Activated CD4-positive, alpha-beta T cell treated with anti-CD3 and anti-CD28 coated beads for 48 hours (primary cell): Measurements from ENCODE around the gene PPP1R1C.

ENCODE experiments used
- DNase-seq: peaks from one replicate; pipeline ENCODE4 v3.0.0-alpha.2; 2020

The PPP1R1C gene

DNA sequence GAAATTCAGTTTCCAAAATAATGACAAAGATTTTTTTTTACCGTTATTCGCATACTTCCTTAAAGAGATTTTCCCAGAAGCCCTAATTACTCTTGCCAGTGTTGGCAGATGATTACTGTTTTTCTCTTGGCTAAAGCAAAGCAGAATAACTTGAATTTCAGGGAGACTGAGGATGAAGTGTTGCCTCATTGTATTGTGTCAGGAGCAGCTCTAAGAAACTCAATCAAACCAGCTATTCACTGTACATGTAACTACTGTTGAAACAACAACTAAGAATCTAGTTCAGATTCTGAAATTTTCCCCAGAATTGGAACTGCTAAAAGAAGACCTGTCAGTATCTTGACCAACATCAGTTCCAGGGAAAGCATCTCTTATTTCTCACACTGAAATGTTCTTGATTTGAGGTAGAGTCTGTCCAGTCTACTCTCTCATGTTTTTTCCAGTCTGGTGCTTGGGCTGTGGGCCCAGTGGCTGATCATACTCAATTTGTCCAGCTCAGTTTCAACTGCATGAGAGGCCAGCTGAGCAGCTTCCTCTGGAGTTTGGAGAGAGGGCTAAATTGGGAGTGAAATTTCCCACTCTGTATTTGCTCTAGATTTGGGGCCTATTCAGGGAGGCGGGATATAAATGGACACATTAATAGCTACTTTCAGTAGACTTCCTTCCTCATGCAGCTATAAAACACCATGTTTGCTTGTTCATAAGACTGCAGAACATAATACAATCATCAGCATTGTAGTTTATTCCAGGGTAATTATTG lies 78.5 kb downstream of the PPP1R1C start:
- DNase-seq = no peak

DNA sequence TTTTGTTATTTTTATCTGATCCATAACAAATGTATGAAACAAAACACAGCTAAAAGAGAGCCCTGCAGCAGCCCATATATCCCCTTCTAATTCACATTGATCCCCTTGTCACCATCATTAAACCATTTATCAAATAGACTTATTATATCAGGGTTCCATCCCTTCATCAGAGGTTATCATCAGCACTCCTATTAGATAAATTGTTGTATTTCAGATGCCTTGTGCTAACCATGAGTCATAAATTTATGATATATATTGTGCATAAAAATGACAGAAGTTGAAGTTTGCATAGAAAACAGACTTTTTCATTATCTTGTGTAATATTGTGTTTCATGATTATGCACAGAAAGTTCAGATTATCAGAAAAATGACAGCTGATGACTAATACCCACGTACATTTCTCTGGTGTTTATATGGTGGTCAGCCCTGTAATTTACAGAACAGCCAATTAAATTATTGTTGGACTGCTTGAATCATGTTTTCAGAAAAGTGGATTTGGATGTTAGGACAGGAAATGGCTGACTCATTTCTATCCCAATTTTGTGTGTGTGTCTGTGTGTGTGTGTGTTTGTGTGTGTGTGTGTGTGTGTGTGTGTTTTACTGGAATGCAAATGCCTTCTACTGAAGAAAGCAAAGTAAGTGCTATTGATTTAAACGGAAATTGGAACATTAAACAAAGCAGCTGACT lies 80.9 kb downstream of the PPP1R1C start:
- DNase-seq = no peak

DNA sequence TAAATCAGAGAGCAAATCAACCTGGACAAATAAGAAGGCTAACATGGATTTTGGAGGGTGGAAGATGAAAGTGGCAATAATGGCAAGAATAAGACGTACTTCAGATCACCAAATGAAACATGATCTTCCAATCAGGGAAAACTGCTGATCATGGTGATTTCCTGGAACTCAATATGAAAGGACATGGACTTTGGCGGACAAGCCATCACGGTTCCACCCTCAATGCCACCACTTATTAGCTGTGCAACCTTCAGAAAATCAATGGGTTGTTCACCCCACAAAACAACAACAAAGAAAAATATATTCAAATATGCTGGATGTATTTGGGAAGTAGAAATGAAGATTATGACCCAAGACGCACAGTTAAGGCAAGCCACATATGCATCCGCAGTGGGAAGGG lies 81.7 kb downstream of the PPP1R1C start:
- no peak for DNase-seq

DNA sequence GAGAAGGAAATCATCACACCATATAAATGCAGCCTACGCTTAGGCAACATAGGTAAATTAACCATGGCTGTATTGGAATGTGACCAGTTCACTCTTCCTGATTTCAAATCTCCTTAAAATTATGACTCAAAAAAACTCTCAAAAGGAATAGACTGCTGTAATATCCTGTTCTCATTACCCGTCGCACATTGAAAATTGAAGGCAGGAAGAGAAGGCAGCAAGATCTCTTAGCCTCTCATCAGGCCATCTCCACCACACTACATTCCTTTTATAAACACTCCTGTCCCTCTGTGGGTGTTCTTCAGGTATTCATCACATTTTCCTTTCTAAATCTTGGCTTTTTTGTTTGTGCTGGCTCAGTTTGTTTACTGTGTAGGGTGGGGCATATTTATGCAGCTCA lies 83.2 kb downstream of the PPP1R1C start:
- no peak for DNase-seq

GRCh38 chr2:182069416-182069815 lies 83.8 kb downstream of the PPP1R1C start:
- DNase-seq = no peak

DNA sequence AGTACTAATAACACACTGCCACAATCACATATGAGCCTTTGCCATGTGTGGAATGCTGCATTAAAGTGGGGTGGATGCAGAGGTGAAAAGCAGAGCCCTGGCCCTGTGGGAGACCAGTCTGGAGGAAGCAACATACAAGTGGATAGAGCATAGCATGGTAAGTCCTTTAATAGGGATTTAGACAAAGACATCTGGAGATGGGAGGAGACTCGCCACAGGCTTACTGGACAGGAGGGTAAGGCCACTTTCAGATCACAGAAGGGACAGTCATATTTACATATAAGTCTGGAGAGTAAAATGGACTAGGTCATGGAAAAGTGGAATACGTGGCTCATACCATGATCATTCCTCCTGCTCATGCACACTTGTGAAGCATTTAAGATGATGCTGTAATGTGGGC lies 84.3 kb downstream of the PPP1R1C start:
- DNase-seq = no peak

- DNase-seq = no peak
These were observed 85.1 kb downstream of the PPP1R1C start for GRCh38 chr2:182070736-182071135.

DNA sequence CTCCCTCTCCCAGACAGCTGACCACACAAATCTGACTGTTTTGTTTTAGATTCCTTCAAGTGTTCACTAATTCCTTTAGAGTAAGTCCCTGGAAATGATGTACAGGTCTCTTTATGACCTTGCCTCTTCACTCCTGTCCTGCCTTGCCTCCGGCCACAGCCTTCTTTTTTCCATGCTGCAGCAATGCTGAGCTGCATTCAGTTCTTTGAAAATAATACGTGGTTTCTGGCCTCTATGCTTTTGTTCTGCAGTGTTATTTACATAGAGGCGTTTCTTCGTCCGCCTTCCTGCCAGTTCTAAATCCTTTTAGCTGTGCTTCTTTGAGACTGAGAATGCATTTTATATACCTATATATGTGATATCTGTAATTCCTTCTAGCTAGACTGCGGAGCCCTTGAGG lies 87.2 kb downstream of the PPP1R1C start:
- DNase-seq = no peak

GRCh38 chr2:182073613-182074012 lies 88.0 kb downstream of the PPP1R1C start:
- no peak for DNase-seq

DNA sequence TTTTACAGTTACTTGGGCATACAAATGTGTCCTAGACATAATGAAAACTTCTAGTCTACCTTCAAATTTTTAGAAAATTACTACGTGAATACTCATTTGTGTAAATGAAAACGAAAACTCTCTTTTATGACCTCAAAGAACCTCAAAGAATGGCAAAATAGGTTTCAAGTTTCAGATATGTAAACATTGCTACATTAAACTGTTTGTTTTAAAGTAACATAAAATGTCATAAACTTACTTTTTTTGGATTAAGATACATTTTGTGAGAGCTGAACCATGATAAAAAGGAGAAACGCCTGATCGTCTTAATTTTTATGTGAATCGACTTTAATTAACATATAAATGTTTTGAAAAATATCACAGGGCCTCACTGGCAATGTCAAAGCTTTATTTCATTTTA lies 91.4 kb downstream of the PPP1R1C start:
- DNase-seq = no peak

DNA sequence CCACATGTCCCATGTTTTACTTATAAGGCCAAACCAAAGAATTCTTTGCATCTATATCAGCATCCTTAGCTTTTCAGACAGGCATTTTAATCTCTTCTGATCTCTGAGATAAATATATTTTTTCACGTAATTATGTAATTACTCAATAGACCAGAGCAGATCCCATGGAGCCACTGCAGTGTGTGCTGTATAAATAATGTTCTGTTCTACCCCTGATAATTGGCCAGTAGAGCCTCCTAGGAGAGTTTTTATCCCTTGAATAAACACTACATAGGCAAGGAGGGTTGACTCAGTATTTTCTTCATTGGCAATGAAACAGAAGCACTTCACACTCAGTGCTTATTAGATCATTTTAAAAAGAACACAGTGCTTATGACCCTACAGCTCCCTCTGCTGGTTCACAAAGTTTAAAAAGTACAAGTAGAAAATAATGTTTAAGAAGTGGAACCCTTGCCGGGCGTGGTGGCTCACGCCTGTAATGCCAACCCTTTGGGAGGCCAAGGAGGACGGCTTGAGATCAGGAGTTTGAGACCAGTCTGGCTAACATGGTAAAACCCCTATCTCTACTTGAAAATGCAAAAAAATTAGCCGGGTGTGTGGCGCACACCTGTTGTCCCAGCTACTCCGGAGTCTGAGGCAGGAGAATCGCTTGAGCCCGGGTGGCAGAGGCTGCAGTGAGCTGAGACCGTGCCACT lies 91.9 kb downstream of the PPP1R1C start:
- peak; percentile 12 for DNase-seq

DNA sequence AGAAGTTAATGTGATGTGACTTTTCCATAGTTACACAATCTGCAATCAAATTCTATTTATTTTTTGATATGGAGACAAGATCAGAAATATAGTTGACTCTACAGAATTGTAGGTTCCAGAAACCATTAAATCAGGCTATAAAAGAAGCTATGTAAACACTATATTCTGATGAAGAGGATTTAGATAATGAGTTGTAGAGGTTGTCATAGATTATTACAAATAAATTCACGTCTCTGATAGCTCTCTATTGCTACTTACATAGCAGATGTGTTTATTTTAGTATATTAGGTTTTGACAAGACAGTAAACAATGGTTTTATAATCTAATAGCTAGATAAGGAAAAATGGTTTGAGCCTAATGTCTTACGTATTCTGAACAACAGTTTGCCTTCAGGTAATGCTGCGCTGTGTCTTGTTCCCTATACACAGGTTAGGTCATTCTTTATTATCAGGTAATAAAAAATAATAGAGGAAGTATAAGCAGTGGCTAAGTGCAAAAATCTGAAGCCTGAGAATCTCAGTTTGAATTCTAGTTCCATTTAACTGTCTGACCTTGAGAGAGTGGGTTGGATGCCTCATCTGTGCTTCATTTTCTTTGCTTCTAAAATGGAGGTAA lies 93.4 kb downstream of the PPP1R1C start:
- DNase-seq = no peak

DNA sequence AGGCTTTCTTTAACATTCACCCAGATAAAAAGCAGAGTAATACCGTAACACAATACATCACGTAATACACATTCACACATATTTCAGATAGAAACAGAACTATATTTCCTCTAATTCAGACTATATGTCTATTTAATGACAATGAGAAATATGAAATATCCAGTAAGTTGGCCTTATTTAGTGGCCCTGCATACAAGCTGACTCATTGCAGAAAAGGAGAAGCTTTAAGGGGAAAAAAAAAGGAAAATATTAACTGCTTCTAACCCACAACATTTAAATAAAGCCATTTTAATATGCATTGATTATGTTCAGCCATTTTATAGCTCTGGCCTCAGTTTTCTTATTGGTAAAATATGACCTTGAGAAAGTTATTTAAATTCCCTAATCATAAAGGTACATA lies 94.8 kb downstream of the PPP1R1C start:
- DNase-seq = no peak

DNA sequence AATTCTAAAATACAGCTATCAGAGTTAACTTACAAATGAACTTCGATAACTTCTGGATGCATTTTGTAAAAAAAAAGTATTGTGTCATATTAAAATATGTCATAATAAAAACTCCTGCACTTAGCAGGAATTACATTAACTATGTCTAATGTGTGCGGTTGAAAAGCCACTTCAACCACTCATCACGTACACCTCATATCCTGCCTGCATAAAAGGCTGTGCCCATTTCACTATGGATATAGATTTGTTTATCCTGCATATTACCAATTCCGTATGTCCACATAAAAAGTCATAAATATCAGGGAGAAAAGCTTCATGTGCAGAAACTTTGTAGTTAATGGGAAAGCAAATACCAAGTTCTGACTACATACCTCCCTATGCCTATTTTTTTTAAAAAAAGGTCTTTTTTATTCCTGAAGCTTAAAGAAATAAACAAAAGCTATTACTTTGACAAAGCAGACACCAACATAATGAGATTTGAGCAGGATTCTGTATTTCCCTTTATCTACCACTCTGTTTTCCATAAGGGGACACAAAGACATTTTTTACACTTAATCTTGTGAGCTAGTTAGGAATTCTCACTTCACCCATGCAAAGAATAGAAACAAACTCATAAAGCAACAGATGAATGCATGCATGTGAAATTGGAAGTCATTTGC lies 96.1 kb downstream of the PPP1R1C start:
- DNase-seq = no peak

- no peak for DNase-seq
These were observed 103.1 kb downstream of the PPP1R1C start for GRCh38 chr2:182088681-182089320.

DNA sequence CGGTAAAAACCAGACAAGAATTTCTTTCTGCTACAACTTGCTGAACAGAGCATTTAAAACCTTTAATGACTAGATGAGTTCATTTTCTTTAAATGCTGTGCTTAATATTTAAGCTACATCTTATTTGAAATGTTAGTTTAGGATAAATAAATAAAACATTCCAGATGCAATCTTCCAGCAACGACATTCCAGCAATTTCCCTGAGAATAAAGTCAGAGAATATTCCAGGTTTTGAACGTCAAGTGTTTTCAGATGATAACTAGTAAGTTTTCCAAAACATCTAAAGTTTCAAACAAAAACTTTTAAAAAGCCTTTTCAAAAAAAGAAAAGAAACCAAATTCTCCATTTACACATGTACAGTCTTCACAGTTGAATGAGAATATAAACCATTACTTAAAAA lies 104.8 kb downstream of the PPP1R1C start:
- DNase-seq = no peak

DNA sequence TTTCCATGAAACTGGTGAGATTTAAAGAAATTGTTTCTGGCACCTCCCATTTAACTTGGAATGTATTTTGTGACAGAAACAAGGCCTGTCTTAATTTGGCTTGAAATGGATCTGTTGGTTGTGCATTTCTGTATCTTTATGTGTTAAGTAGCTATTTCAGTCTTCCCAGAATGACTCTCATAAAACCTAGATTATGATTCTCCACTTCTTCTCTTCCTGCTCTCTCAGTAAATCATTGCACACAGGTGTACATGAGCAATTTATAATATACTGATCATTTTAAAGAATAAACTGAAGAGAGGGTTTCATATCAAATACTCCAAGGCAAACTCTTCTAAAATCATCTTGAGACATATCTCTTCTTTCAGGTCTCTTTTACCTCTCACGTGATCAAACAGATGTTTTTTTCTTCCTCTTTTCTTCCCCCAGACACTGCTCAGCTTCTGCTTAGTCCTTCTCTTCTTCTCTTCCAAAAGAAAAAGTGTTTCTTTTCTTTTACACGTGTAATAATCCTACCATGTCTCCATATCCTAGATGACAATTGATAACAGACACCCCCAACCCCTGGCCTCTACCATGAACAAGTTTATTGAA lies 112.0 kb downstream of the PPP1R1C start:
- no peak for DNase-seq

- DNase-seq = no peak
These were observed 113.0 kb downstream of the PPP1R1C start for GRCh38 chr2:182098648-182099047.

GRCh38 chr2:182101263-182101662 lies 115.6 kb downstream of the PPP1R1C start:
- no peak for DNase-seq

- no peak for DNase-seq
These were observed 117.9 kb downstream of the PPP1R1C start for GRCh38 chr2:182103526-182103925.

DNA sequence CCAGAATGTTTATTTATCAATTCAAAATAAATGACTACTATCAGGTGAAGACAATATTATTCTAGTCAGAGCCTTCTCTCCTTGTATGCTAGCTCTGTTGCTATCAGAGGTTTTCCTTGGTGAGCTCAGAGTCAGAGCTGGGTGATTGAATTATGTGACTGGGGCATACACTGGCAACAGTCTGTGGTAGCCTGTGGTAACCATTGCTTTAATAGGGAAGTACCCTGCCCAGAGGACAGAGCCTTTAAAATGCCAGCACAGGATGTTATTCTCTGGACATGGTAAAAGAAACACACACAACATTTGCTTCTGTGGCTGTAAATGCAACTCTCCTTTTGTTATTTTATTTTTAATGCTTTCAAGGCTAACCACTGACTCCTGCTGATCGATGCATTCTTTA lies 124.7 kb downstream of the PPP1R1C start:
- DNase-seq = no peak

GRCh38 chr2:182113334-182113733 lies 127.7 kb downstream of the PPP1R1C start:
- DNase-seq = no peak
